ENCODE results near the gene MAL.

DNA sequence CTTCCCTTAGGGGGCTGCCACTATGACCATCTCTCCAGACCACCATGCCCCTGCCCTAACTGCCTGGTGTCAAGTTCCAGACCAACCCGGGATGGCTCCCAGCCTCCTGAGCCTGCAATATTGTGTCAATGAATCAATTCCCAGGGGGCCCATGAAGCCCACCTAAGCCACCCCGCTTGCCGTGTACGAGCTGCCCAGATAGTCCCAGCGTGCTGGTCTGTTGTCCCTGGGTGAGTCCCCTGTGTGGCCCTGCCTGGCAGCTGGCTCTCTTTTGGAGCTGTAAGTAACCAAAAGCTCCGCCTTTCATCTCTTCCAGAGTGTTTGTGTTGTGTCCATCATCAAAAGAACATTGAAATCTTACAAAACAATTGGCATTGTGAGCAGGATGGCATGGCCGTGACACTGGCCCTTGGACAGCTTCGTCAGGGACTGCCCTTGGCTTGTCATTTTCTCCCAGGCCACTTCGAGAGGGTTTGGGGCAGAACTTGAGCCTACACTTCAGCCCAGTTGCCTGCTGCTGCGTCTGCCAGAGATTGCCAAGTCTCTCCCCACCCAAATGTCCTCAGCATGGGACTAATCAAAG lies 11.3 kb upstream of the MAL start:
- no peak for TF ChIP-seq EZH2 (IDR thresholded peaks at IDR 0.05)
- TF ChIP-seq FOXP2 (optimal IDR thresholded peaks at IDR 0.05; ENCODE audit: control extremely low read depth, extremely low read length, insufficient read depth), result no peak
- TF ChIP-seq POLR2AphosphoS5 (IDR thresholded peaks at IDR 0.05; ENCODE audit: borderline replicate concordance, low read depth, low read length), result no peak
